Cardiac muscle cell (in vitro differentiated cells and primary cell): Measurements from ENCODE around the gene YPEL2. TPM values are rescaled to one million over a fixed set of nuclear protein-coding genes. Genes with fewer than 3 reads are reported as not detected.

ENCODE experiments used
- DNase-seq, 2 donors: peaks; one replicate each; pipeline versions ENCODE4 v3.0.0 to v3.0.0-alpha.2; 2010 to 2017; ENCODE audit warnings: low read depth in 1 of 2, low spot score in 1 of 2
- H3K27ac ChIP-seq: fragments of 200-600 bp; sonication (generic); 2 replicates; pipeline ENCODE4 v1.5.1; 2016
- H3K27me3 ChIP-seq: fragments of 200-600 bp; sonication (generic); 2 replicates; pipeline ENCODE4 v1.6.0; 2016; ENCODE audit warnings: control low read depth
- H3K36me3 ChIP-seq: fragments of 200-600 bp; sonication (generic); 2 replicates; pipeline ENCODE4 v1.5.1; 2016; ENCODE audit warnings: control low read depth
- H3K4me1 ChIP-seq: fragments of 200-600 bp; sonication (generic); 2 replicates; pipeline ENCODE4 v1.8.1; 2017; ENCODE audit warnings: low read depth, mild to moderate bottlenecking, mixed run types
- H3K4me3 ChIP-seq: fragments of 200-600 bp; sonication (generic); 2 replicates; pipeline ENCODE4 v1.5.1; 2016; ENCODE audit warnings: mild to moderate bottlenecking
- H3K9me3 ChIP-seq: fragments of 200-600 bp; sonication (generic); 2 replicates; pipeline ENCODE4 v1.5.1; 2017; ENCODE audit warnings: low read depth, mild to moderate bottlenecking, control low read depth
- CTCF ChIP-seq: IDR thresholded peaks from 2 replicates; pipeline ENCODE4 v1.5.1; 2012; ENCODE audit warnings: low read depth, mild to moderate bottlenecking, low read length
- polyA plus RNA-seq: library from polyadenylated mRNA; unstranded; fragments of >200 nt; fragmentation: Nextera tagmentation; extraction: Ambion mirVana; gene quantifications from 2 replicates; pipeline ENCODE4 v1.2.1, GENCODE V29; 2016
- total RNA-seq: library from RNA; depleted of rRNA; stranded (reverse); fragments of >200 nt; gene quantifications from 2 replicates; pipeline ENCODE4 v1.2.3, GENCODE V29; 2016

YPEL2 gene
- total and polyA plus RNA-seq, 2 experiments from 2014 or later, result 79.3 to 80.7 TPM

- no peaks in the 10 kb centered on the region for H3K9me3 ChIP-seq
- no peak for TF ChIP-seq CTCF
- H3K27me3 ChIP-seq, result no peaks in the 10 kb centered on the region
- H3K27ac ChIP-seq, result no peak overlapping the region
- H3K36me3 ChIP-seq, result no peaks in the 10 kb centered on the region
- no peak for DNase-seq
- peaks cover 13% of the 10 kb centered on the region for H3K4me1 ChIP-seq
- no peak overlapping the region for H3K4me3 ChIP-seq
These were observed 39.3 kb upstream of the YPEL2 start for GRCh38 chr17:59292174-59292523.

- Histone ChIP-seq H3K27me3 (no peaks in the 10 kb centered on the region), H3K4me1 (no peaks in the 10 kb centered on the region), H3K27ac (no peak overlapping the region), H3K36me3 (no peaks in the 10 kb centered on the region), H3K9me3 (no peaks in the 10 kb centered on the region), H3K4me3 (no peak overlapping the region)
- TF ChIP-seq CTCF, result no peak
- no peak for DNase-seq
These were observed 35.3 kb upstream of the YPEL2 start for GRCh38 chr17:59296190-59296589.

- no peak for TF ChIP-seq CTCF
- H3K27me3 ChIP-seq, result no peaks in the 10 kb centered on the region
- H3K9me3 ChIP-seq, result no peaks in the 10 kb centered on the region
- H3K27ac ChIP-seq, result no peak overlapping the region
- no peak for DNase-seq
- no peak overlapping the region for H3K4me3 ChIP-seq
- H3K36me3 ChIP-seq, result no peaks in the 10 kb centered on the region
- no peaks in the 10 kb centered on the region for H3K4me1 ChIP-seq
These were observed 32.9 kb upstream of the YPEL2 start for GRCh38 chr17:59298521-59298920.

- H3K4me1 ChIP-seq, result no peaks in the 10 kb centered on the region
- no peak for TF ChIP-seq CTCF
These were observed 31.9 kb upstream of the YPEL2 start for GRCh38 chr17:59299400-59300092.

GRCh38 chr17:59300941-59301340, 30.5 kb upstream of the YPEL2 start:
- no peaks in the 10 kb centered on the region for H3K9me3 ChIP-seq
- no peak overlapping the region for H3K27ac ChIP-seq
- H3K36me3 ChIP-seq, result no peaks in the 10 kb centered on the region
- no peak for DNase-seq
- no peak for TF ChIP-seq CTCF
- H3K4me3 ChIP-seq, result no peak overlapping the region
- H3K27me3 ChIP-seq, result no peaks in the 10 kb centered on the region
- no peaks in the 10 kb centered on the region for H3K4me1 ChIP-seq

More at GRCh38 chr17:59299400-59300092, 31.9 kb upstream of the YPEL2 start:
- Histone ChIP-seq H3K4me3 (no peak overlapping the region), H3K27me3 (no peaks in the 10 kb centered on the region), H3K36me3 (no peaks in the 10 kb centered on the region), H3K27ac (no peak overlapping the region), H3K9me3 (no peaks in the 10 kb centered on the region)
- DNase-seq, result no peak
